ENCODE data around the gene ARSB. TPM values are rescaled to one million over a fixed set of nuclear protein-coding genes. Genes with fewer than 3 reads are reported as not detected.

ARSB gene
- total RNA-seq, 4 donors from 2014 or later = 1.2 to 8.8 (median 7.1) TPM

DNA sequence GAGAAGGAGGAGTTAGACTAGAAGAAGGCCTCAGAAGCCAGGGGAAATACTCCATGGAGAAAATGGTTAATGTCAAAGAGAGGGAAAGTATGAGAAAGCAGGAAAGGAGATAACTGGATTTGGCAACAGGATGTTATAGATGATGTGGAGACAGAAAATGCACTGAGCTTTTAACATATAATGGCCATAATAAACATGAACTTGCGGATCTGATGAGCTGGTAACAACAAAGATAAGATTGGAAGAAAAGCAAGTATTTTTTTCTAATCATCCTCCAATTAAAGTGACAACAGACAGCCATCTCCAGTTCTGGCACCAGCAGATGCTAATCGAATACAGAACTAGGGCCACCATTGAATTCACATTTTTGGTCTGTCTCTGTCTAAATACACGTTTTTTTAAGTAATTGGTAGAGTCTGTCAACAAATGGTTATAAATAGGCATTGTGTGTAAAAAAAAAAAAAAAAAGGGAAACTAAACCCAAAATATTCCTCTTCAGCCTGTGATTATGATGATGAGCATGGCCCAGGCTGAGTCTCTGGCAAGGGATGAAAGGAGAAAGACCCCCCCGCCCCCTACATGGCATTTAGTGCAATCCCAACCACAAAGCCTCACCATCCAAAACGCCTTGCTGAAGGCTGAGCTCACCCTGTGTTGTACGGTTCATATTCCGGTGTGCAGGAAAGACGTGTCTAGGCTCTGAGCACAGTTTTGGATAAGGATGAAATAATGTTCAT lies 187.0 kb downstream of the ARSB start:
- no peak for TF ChIP-seq POLR2A (IDR thresholded peaks at IDR 0.05)
- TF ChIP-seq, protein P1, sequence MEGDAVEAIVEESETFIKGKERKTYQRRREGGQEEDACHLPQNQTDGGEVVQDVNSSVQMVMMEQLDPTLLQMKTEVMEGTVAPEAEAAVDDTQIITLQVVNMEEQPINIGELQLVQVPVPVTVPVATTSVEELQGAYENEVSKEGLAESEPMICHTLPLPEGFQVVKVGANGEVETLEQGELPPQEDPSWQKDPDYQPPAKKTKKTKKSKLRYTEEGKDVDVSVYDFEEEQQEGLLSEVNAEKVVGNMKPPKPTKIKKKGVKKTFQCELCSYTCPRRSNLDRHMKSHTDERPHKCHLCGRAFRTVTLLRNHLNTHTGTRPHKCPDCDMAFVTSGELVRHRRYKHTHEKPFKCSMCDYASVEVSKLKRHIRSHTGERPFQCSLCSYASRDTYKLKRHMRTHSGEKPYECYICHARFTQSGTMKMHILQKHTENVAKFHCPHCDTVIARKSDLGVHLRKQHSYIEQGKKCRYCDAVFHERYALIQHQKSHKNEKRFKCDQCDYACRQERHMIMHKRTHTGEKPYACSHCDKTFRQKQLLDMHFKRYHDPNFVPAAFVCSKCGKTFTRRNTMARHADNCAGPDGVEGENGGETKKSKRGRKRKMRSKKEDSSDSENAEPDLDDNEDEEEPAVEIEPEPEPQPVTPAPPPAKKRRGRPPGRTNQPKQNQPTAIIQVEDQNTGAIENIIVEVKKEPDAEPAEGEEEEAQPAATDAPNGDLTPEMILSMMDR (IDR thresholded peaks at IDR 0.05) = no peak
- H3K9me3 ChIP-seq = peaks cover 0 to 10% (median 0%) of the 10 kb centered on the region in 3 donors
- intact Hi-C loops (cut with DNase I) = no loop called here
- H3K27me3 ChIP-seq = no peaks in the 10 kb centered on the region
- 45 to 73% methylated on average over 8 of the region's 8 CpGs for WGBS, 2 donors
- no peak overlapping the region for H3K4me3 ChIP-seq
- no peak for DNase-seq
- peaks cover 0 to 3% (median 0%) of the 10 kb centered on the region in 3 donors for H3K4me1 ChIP-seq
- H3K27ac ChIP-seq = no peak overlapping the region
- no peaks in the 10 kb centered on the region for H3K36me3 ChIP-seq

DNA sequence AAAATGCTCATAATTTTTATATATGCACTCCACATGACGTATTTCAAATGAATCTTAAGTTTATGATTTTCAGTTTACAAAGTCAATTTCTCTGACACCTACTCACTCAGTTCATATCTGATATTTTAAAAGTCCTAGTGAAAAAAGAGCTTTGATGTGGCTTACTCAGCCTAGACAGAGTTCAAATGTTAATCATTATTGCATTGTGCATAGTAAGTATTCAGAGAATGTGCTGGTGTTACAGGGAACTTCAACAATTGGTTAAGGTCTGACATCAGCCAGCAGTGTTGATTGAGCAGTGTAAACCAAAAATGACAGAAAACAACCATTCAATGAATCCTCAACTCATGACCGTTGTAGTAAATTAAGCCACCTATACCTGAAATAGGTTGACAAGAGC lies 189.4 kb downstream of the ARSB start:
- intact Hi-C loops (cut with DNase I) = no loop called here
- Histone ChIP-seq H3K9me3 (peaks cover 0 to under 1% (median 0%) of the 10 kb centered on the region in 3 donors), H3K36me3 (no peaks in the 10 kb centered on the region), H3K27me3 (no peaks in the 10 kb centered on the region), H3K4me1 (no peaks in the 10 kb centered on the region), H3K27ac (no peak overlapping the region), H3K4me3 (no peak overlapping the region)
- WGBS, 2 donors = 81 to 89% methylated on average over 2 of the region's 2 CpGs
- DNase-seq = no peak
- TF ChIP-seq, protein P1 (IDR thresholded peaks at IDR 0.05) = no peak
- no peak for TF ChIP-seq POLR2A (IDR thresholded peaks at IDR 0.05)

DNA sequence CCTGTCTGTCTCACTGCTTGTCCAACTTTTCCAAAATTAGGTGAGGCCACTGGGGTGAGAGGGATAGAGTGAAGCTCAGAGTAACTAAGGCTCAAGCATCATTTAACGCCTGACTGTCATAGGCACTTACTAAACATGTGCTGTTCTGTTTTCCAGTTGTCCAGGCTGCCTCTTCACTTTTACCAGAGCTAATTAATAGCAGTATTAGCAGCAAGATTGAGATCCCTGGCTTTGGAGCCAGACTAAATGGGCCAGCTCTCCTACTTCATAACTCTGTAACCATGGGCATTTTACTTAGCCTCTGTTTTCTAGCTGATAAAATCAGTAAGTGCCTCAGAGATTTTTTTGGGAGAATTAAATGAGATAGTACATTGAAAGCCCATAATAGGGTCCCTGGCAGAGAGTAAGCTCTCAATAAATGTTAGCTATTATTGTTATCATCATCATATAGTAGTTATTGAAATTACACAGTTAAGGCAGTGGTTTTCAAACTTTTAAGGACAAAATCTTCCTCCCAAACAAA lies 190.4 kb downstream of the ARSB start:
- no peaks in the 10 kb centered on the region for H3K9me3 ChIP-seq
- TF ChIP-seq, protein P1 (IDR thresholded peaks at IDR 0.05) = no peak
- no peak for TF ChIP-seq POLR2A (IDR thresholded peaks at IDR 0.05)
- 100% methylated on average over 1 of the region's 1 CpG for WGBS, 2 donors
- H3K27ac ChIP-seq = no peak overlapping the region
- no peak for DNase-seq
- intact Hi-C loops (cut with DNase I) = no loop called here
- no peaks in the 10 kb centered on the region for H3K27me3 ChIP-seq
- H3K4me3 ChIP-seq = no peak overlapping the region
- H3K4me1 ChIP-seq = no peaks in the 10 kb centered on the region
- no peaks in the 10 kb centered on the region for H3K36me3 ChIP-seq

DNA sequence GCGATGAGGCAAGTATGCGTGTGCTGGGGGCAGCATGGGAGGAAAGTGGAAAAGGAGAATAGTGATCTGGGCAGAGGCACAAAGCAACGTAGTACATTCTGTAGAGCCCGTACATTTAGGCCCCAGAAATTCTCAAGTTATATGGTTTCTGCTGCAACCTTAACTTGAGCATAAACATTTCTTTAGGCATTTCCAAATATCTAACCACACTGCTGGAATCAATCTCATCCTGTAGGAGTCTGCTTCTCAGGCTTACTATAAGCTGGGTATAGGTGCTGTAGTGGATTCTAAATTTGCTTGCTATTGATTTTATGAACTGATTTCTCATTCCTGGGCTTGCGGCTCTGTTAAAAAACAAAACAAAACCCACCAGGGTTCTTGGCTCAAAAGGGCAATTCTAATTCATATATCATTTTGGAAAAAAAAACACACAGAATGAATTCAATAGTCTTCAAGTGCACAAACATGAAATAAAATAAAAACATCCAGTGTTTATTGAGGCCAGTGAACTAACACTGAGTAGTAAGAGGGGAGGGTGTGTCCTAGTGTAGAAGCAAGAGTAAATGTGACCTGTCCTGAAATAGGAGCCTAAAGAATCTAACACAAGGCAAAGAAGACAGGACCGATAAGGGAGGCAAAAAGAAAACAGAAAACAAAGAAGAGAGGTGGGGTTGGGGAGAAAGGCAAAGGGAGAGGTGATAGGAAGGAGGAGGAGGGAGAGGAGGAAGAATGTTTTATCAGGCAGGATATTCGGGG lies 191.0 kb downstream of the ARSB start:
- no peak for DNase-seq

More for the DNA sequence above, 191.0 kb downstream of the ARSB start:
- H3K9me3 ChIP-seq = no peaks in the 10 kb centered on the region
- H3K27me3 ChIP-seq = no peaks in the 10 kb centered on the region
- 86 to 87% methylated on average over 7 of the region's 7 CpGs for WGBS, 2 donors
- no peaks in the 10 kb centered on the region for H3K4me1 ChIP-seq
- no peak for TF ChIP-seq POLR2A (IDR thresholded peaks at IDR 0.05)
- TF ChIP-seq, protein P1 (IDR thresholded peaks at IDR 0.05) = no peak
- no peak overlapping the region for H3K27ac ChIP-seq
- intact Hi-C loops (cut with DNase I) = no loop called here
- no peaks in the 10 kb centered on the region for H3K36me3 ChIP-seq
- H3K4me3 ChIP-seq = no peak overlapping the region
